Skin epidermis (tissue), 12 donors: ENCODE results near the gene TRIM14.

Experiments
- H3K27ac ChIP-seq, 21 experiments: fragments of 200-600 bp; sonication (generic) in 11 of 21; one replicate each; pipeline ENCODE4 v1.5.0; 2020; ENCODE audit warnings: mild to moderate bottlenecking in 3 of 21, inconsistent platforms in 2 of 21, moderate library complexity in 2 of 21
- H3K4me3 ChIP-seq, 7 experiments: fragments of 200-600 bp; sonication (generic) in 2 of 7; one replicate each; pipeline ENCODE4 v1.5.0; 2020; ENCODE audit warnings: inconsistent platforms in 2 of 7, mild to moderate bottlenecking in 2 of 7, moderate library complexity in 1 of 7

The TRIM14 gene

GRCh38 chr9:98064623-98065392 is 54.2 kb downstream of the TRIM14 start:
- no peak overlapping the region for H3K27ac ChIP-seq
- H3K4me3 ChIP-seq, result no peak overlapping the region

- Histone ChIP-seq H3K27ac (no peak overlapping the region), H3K4me3 (no peak overlapping the region)
These were observed 56.9 kb downstream of the TRIM14 start for GRCh38 chr9:98062161-98062560.

- peak overlapping the region; percentile 53 to 88 (median 81) for H3K4me3 ChIP-seq
- peak overlapping the region in 20 of 21 experiments; percentile 76 to 98 (median 89) for H3K27ac ChIP-seq
These were observed 61.8 kb downstream of the TRIM14 start for GRCh38 chr9:98057138-98057799.

GRCh38 chr9:98056269-98057137 is 62.5 kb downstream of the TRIM14 start, which contains the start of gene NANS:
NANS (plus strand) TSS chr9:98056732; CDS start chr9:98056809, 77 bp downstream.
- H3K27ac ChIP-seq, result peak within 1 kb of the TSS; percentile 67 to 98 (median 89)
- peak within 1 kb of the TSS; percentile 53 to 88 (median 81) for H3K4me3 ChIP-seq

- H3K27ac ChIP-seq, result no peak overlapping the region
- H3K4me3 ChIP-seq, result no peak overlapping the region
These were observed 64.6 kb downstream of the TRIM14 start for GRCh38 chr9:98054376-98054951.

GRCh38 chr9:98050351-98050750 is 68.7 kb downstream of the TRIM14 start:
- Histone ChIP-seq H3K4me3 (no peak overlapping the region), H3K27ac (no peak overlapping the region)

- Histone ChIP-seq H3K4me3 (no peak overlapping the region), H3K27ac (no peak overlapping the region)
These were observed 69.5 kb downstream of the TRIM14 start for GRCh38 chr9:98049288-98050072.

GRCh38 chr9:98047002-98047401 is 72.0 kb downstream of the TRIM14 start:
- H3K4me3 ChIP-seq, result no peak overlapping the region
- no peak overlapping the region for H3K27ac ChIP-seq

- Histone ChIP-seq H3K27ac (no peak overlapping the region), H3K4me3 (no peak overlapping the region)
These were observed 72.9 kb downstream of the TRIM14 start for GRCh38 chr9:98046180-98046543.

GRCh38 chr9:98045234-98046179 is 73.5 kb downstream of the TRIM14 start:
- Histone ChIP-seq H3K4me3 (peak overlapping the region in 2 of 7 experiments; percentile 3 to 14), H3K27ac (no peak overlapping the region)

- Histone ChIP-seq H3K27ac (no peak overlapping the region), H3K4me3 (no peak overlapping the region)
These were observed 75.1 kb downstream of the TRIM14 start for GRCh38 chr9:98043915-98044314.

- Histone ChIP-seq H3K4me3 (no peak overlapping the region), H3K27ac (no peak overlapping the region)
These were observed 78.8 kb downstream of the TRIM14 start for GRCh38 chr9:98040212-98040611.

- no peak overlapping the region for H3K27ac ChIP-seq
- no peak overlapping the region for H3K4me3 ChIP-seq
These were observed 79.4 kb downstream of the TRIM14 start for GRCh38 chr9:98039607-98040017.

- H3K27ac ChIP-seq, result no peak overlapping the region
- H3K4me3 ChIP-seq, result no peak overlapping the region
These were observed 80.1 kb downstream of the TRIM14 start for GRCh38 chr9:98038958-98039357.

GRCh38 chr9:98037357-98037756 is 81.7 kb downstream of the TRIM14 start:
- H3K27ac ChIP-seq, result no peak overlapping the region
- H3K4me3 ChIP-seq, result no peak overlapping the region

GRCh38 chr9:98034593-98035546 is 84.2 kb downstream of the TRIM14 start:
- Histone ChIP-seq H3K4me3 (no peak overlapping the region), H3K27ac (no peak overlapping the region)

GRCh38 chr9:98031935-98032334 is 87.1 kb downstream of the TRIM14 start:
- no peak overlapping the region for H3K27ac ChIP-seq

More at GRCh38 chr9:98031935-98032334, 87.1 kb downstream of the TRIM14 start:
- no peak overlapping the region for H3K4me3 ChIP-seq
